Ascending aorta (tissue), 2 donors: Measurements from ENCODE around the gene LEMD2. TPM values are rescaled to one million over a fixed set of nuclear protein-coding genes. Genes with fewer than 3 reads are reported as not detected.

Experiments used
- DNase-seq, 2 donors: peaks; one replicate each; pipeline ENCODE4 v3.0.0-alpha.2; 2019; ENCODE audit warnings: low spot score in 2 of 2
- H3K27ac ChIP-seq, 2 donors: fragments of 200-600 bp; sonication (generic); one replicate each; pipeline ENCODE4 v1.5.1; 2016 to 2017; ENCODE audit warnings: mild to moderate bottlenecking in 1 of 2
- H3K27me3 ChIP-seq: fragments of 200-600 bp; sonication (generic); one replicate; pipeline ENCODE4 v1.5.1; 2017
- H3K36me3 ChIP-seq, 2 donors: fragments of 200-600 bp; sonication (generic); one replicate each; pipeline ENCODE4 v1.5.1; 2016
- H3K4me1 ChIP-seq, 2 donors: fragments of 200-600 bp; sonication (generic); one replicate each; pipeline ENCODE4 v1.5.1; 2016 to 2017; ENCODE audit warnings: mild to moderate bottlenecking in 1 of 2
- H3K4me3 ChIP-seq, 2 donors: fragments of 200-600 bp; sonication (generic); one replicate each; pipeline ENCODE4 v1.5.1; 2016 to 2017; ENCODE audit warnings: mild to moderate bottlenecking in 1 of 2
- H3K9me3 ChIP-seq, 2 donors: fragments of 200-600 bp; sonication (generic); one replicate each; pipeline ENCODE4 v1.5.1; 2016
- intact Hi-C: fragments of 100-400 bp; cut with DNase I; formaldehyde crosslinking; loops from one replicate; pipeline ENCODE4 v1.15.1; 2023
- total RNA-seq: library from RNA; depleted of rRNA; stranded (reverse); fragments of >200 nt; gene quantifications from one replicate; pipeline ENCODE4 v1.1.0, GENCODE V29; 2016
- TF ChIP-seq, protein P1 (sequence below), 3 experiments: fragments of 200-600 bp in 2 of 3; fragments of 450-650 bp in 1 of 3; sonication (generic) in 2 of 3; IDR thresholded peaks; one replicate each; pipeline ENCODE4 v1.5.1; 2016 to 2019; ENCODE audit warnings: antibody characterized with exemption in 3 of 3, mild to moderate bottlenecking in 1 of 3, moderate library complexity in 1 of 3

LEMD2 gene
- total RNA-seq, 1 donor from 2014 or later = 104 TPM

DNA sequence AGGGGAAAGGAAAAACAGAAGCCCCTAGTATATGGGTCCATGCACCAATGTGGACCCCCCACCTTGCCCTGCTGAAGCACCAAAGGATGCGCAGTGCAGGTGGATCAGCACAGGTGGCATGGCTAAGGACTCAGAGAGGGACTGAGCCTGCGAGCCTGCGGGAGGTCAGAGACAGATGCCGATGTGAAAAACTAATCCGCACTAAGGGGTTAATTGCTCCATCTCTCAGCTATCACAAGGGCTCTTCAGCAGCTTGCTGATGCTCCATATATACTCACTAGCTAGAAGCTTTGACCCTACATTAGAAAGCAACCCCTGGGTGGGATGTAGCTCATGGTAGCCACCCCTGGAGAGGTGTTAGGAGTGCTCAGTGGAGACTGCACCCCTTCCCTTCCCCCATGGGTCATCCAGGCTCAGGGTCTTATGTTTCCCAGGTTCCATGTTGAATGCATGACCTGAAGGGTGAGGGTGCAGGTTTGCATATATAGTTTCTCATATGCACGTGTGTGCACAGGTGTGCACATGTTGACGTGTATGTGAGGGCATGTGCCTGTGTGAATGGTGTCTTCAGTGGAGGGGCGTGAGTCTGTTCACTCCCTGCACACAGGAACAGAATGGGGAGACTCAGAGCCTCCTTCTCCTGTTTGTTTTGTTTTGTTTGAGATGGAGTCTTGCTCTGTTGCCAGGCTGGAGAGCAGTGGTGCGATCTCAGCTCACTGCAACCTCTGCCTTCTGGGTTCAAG is 28.9 kb downstream of the LEMD2 start:
- Histone ChIP-seq H3K36me3 (no peaks in the 10 kb centered on the region), H3K4me1 (no peaks in the 10 kb centered on the region), H3K27me3 (no peaks in the 10 kb centered on the region), H3K9me3 (no peaks in the 10 kb centered on the region), H3K27ac (no peak overlapping the region), H3K4me3 (no peak overlapping the region)
- DNase-seq = no peak
- TF ChIP-seq, protein P1, sequence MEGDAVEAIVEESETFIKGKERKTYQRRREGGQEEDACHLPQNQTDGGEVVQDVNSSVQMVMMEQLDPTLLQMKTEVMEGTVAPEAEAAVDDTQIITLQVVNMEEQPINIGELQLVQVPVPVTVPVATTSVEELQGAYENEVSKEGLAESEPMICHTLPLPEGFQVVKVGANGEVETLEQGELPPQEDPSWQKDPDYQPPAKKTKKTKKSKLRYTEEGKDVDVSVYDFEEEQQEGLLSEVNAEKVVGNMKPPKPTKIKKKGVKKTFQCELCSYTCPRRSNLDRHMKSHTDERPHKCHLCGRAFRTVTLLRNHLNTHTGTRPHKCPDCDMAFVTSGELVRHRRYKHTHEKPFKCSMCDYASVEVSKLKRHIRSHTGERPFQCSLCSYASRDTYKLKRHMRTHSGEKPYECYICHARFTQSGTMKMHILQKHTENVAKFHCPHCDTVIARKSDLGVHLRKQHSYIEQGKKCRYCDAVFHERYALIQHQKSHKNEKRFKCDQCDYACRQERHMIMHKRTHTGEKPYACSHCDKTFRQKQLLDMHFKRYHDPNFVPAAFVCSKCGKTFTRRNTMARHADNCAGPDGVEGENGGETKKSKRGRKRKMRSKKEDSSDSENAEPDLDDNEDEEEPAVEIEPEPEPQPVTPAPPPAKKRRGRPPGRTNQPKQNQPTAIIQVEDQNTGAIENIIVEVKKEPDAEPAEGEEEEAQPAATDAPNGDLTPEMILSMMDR (IDR thresholded peaks at IDR 0.05) = no peak
- intact Hi-C loops = no loop called here

DNA sequence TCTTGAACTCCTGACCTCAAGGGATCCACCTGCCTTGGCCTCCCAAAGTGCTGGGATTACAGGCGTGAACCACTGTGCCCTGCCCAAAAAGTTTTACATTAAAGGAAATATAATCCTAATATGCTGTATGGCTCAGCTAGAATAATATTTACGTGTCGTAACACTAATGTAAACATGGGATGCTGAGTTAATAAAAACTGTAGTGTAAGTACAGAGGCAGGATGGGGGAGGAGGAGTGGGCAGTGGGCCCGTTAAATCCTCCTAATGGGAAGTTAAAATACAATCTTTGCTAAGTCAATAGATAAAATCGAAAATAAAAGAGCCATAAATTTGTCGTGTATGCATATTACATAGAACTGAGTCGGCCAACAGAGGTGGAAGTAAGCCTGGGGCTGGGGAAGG is 30.1 kb downstream of the LEMD2 start:
- TF ChIP-seq, protein P1 (IDR thresholded peaks at IDR 0.05) = no peak
- intact Hi-C loops = no loop called here

DNA sequence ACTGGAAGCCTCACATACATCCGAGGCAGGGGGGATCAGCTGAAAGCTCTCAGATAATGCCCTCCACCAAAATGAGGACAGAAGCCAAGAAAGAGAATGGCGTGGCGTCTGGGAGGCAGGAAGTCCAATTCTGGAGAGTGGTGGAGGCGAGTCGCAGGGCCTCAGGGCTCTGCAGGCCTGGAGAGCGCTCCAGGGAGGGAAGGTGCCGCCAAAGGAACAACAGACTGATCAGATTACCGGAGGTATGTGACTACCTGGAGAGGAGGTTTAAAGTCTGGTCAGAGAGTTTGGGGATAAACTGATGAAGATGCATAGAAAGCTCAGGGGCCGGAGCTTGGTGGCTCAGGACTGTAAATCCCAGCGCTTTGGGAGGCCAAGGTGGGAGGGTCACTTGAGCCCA is 31.0 kb downstream of the LEMD2 start:
- TF ChIP-seq, protein P1 (IDR thresholded peaks at IDR 0.05) = no peak
- no peak overlapping the region for H3K27ac ChIP-seq
- H3K27me3 ChIP-seq = no peaks in the 10 kb centered on the region
- no peak for DNase-seq
- intact Hi-C loops = no loop called here
- no peaks in the 10 kb centered on the region for H3K9me3 ChIP-seq
- no peak overlapping the region for H3K4me3 ChIP-seq
- H3K36me3 ChIP-seq = no peaks in the 10 kb centered on the region
- H3K4me1 ChIP-seq = no peaks in the 10 kb centered on the region

More for the DNA sequence above, 30.1 kb downstream of the LEMD2 start:
- no peaks in the 10 kb centered on the region for H3K36me3 ChIP-seq
- no peak overlapping the region for H3K4me3 ChIP-seq
- no peaks in the 10 kb centered on the region for H3K4me1 ChIP-seq
- H3K9me3 ChIP-seq = no peaks in the 10 kb centered on the region
- no peak overlapping the region for H3K27ac ChIP-seq
- no peaks in the 10 kb centered on the region for H3K27me3 ChIP-seq
- no peak for DNase-seq

DNA sequence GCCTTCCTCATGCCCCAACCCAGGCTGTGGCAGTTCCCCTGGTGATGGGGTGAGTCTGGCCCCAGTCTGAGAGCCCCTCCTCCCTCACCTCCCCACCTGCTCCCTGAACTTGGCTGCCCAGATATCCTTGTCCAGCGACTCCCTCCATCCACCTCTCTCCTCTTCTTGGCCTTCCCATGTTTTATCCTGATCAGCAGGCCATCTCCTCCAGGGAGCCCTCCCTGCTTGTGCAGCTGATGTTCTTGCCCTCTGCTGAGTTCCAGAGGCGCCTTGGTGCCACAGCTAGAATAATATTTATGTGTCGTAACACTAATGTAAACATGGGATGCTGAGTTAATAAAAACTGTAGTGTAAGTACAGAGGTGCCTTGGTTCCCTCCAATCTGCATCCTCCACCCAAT is 31.8 kb downstream of the LEMD2 start:
- DNase-seq = no peak
- Histone ChIP-seq H3K27me3 (no peaks in the 10 kb centered on the region), H3K4me1 (no peaks in the 10 kb centered on the region), H3K4me3 (no peak overlapping the region), H3K9me3 (no peaks in the 10 kb centered on the region), H3K27ac (no peak overlapping the region), H3K36me3 (no peaks in the 10 kb centered on the region)
- TF ChIP-seq, protein P1 (IDR thresholded peaks at IDR 0.05) = no peak
- intact Hi-C loops = no loop called here

DNA sequence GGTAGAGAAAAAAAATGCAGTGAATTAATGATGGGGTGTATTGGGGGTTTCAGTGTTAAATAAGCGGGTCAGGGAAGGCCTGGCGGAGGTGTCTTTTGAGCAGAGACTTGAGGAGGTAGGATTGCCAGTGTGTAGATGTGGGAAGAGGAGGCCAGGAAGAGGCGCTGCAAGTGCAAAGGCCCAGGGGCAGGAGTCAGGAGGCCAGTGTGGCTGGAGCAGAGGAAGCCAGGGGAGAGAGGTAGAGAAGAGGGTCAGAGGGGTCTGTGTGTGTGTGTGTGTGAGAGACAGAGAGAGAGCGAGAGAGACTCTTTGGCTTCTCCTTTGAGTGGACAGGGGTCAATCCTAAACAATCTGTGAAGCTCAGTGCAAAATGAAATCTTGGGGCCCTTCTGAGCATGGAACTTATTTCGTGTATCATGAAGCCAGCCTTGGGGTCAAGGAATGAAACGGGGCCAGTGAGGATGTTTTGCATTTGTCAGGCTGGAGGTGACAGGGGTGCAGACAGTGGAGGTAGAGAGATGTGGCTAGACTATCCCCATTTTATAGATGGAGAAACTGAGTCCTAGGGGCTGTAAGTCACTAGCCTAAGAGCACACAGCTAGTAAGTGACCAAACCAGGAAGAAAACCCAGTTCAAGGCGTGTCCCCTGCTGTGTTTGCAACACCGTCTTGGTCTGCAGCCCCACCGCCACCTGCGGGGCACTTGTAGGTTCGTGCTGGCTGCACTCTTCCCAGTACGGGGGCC is 32.5 kb downstream of the LEMD2 start:
- no peaks in the 10 kb centered on the region for H3K27me3 ChIP-seq
- no peaks in the 10 kb centered on the region for H3K9me3 ChIP-seq
- H3K36me3 ChIP-seq = no peaks in the 10 kb centered on the region
- H3K27ac ChIP-seq = no peak overlapping the region
- intact Hi-C loops = no loop called here
- H3K4me1 ChIP-seq = no peaks in the 10 kb centered on the region
- TF ChIP-seq, protein P1 (IDR thresholded peaks at IDR 0.05) = no peak
- no peak overlapping the region for H3K4me3 ChIP-seq
- no peak for DNase-seq
